RKO (cell line): ENCODE measurements around the gene FOXK2.
"Not testable (repeated sequence)": the region's sequence is repeated elsewhere in the genome, so short reads cannot be mapped to it uniquely, and the experiment has no call there.

Experiments
- DNase-seq: peaks from one replicate; pipeline ENCODE4 v3.0.0-alpha.2; 2016; ENCODE audit warnings: low spot score

FOXK2 gene

GRCh38 chr17:82531431-82531881 is 11.9 kb downstream of the FOXK2 start:
- peak; percentile 82 for DNase-seq

DNA sequence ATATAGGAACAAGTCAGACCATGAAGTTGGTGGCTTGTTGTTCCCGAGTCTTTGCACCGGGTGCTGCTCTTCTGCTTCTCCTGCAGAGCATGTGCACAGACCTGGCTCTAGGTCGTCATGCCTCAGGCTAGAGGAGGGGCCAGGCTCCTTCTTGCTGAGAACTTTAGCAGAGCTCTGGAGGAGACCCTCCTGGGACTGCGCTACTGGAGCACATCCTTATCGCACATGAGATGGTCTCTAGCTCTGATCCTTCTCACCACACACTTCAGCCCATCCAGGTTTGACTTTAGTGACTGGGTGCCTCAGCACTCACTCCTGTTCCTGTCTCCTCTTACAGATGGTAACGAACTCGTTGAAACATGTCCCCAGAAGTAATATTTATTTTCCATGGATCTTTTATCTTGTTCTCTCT is 14.9 kb downstream of the FOXK2 start:
- DNase-seq: no peak

GRCh38 chr17:82536512-82537201 is 17.1 kb downstream of the FOXK2 start:
- no peak for DNase-seq

GRCh38 chr17:82537228-82537627 is 17.7 kb downstream of the FOXK2 start:
- not testable (repeated sequence) for DNase-seq

- not testable (repeated sequence) for DNase-seq
Observed at GRCh38 chr17:82539076-82539475, 19.5 kb downstream of the FOXK2 start.

DNA sequence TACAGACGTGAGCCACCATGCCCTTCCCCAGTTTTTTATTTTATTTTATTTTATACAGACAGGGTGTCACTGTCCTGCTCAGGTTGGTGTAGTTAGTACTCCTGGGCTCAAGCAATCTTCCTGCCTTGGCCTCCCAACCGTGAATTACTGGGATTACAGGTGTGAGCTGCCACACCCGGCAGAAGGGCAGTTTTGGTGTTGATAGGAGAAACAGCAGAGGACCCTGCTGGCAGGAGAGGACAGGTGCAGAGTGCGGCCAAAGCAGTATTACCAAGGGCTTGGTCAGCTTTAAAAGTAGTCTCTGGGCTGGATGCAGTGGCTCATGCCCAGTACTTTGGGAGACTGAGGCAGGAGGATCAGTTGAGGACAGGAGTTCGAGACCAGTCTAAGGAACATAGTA is 22.9 kb downstream of the FOXK2 start:
- no peak for DNase-seq

DNA sequence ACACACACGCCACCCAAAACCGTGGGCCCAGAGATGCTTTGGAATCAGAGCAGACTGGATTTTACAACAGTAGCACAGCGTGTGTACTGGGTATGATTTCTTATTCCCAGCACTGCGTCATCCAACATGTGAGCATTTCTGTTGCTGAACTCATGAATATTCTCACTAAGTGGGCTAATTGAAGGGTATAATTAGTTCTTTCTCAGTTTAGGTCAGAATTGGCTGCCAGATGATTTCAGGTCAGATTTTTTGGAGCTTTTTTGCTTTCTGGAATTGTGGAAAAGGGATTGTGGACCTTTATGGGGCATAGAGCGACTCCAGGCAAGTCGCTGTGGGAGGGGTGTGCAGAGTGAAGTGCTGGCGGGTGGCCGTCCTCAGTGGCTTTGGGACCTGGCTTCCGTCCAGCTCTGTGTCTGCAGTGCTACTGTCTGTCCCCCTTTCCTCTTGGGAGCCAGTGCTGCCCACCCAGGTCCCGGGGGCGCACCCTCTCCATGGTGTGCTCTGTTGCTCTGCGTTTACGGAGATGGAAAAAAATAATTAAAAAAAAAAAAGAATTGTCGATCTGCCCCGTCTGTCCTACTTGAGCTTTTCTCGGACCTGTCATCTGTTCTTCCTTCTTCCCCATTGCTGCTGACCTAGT is 25.0 kb downstream of the FOXK2 start:
- no peak for DNase-seq

DNA sequence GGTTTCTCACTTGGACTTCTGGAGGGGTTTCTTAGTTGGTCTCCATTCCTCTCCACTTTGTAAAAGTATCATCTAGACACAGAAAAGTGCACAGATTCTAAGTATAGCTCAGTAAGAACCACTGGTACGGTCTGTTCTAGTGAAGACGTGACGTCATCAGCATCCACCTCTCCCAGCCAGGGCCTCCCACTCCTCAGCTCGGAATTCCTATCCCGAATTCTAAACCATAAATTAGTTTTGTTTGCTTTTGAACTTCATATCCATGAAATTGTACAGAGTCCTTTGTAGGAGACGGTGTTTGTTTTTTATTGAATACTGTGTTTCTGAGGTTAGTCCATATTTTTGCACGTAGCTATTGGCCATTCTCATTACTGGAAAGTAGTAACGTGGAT is 25.5 kb downstream of the FOXK2 start:
- no peak for DNase-seq

GRCh38 chr17:82547981-82548380 is 28.4 kb downstream of the FOXK2 start:
- DNase-seq: no peak

GRCh38 chr17:82548681-82549303 is 29.3 kb downstream of the FOXK2 start:
- no peak for DNase-seq

GRCh38 chr17:82551779-82552457 is 32.4 kb downstream of the FOXK2 start:
- DNase-seq: peak; percentile 64

- no peak for DNase-seq
Observed at GRCh38 chr17:82552580-82552979, 33.0 kb downstream of the FOXK2 start.

GRCh38 chr17:82553210-82553930 is 33.8 kb downstream of the FOXK2 start:
- DNase-seq: no peak

DNA sequence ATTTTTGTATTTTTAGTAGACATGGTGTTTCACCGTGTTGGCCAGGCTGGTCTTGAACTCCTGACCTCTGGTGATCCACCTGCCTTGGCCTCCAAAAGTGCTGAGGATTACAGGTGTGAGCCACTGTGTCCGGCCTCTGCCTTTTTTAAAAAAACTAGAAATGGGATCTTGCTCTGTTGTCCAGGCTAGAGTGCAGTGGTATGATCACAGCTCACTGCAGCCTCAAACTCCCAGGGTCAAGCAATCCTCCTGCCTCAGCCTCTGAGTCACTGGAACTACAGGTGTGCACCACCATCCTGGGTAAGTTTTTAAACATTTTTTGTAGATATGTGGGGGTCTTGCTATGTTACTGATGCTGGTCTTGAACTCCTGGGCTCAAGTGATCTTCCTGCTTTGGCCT is 38.0 kb downstream of the FOXK2 start:
- not testable (repeated sequence) for DNase-seq

DNA sequence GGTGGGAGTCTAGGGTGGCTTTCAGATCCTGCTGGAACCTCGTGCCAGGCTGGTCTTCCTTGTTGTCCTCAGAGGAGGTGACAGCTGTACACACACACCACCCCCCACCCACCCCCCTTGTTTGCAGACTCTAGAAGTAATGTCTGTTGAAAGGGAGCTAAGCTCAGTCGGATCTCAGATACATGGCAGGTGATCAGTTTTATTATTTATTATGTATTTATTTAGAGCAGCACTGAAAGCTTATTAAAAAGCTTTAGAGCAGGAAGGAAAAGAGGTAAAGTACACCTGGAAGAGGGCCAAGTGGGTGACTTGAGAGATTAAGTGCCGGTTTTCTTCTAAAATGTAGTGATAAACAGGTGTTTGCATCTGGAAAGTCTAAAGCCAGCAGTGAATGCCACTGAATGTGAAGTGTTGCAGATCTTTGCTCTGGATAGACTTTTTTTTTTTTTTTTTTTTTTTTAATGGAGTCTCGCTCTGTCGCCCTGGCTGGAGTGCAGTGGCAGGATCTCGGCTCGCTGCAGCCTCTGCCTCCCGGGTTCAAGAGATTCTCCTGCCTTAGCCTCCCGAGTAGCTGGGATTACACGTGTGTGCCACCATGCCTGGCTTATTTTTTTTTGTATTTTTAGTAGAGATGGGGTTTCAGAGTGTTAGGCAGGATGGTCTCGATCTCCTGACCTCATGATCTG is 40.2 kb downstream of the FOXK2 start:
- no peak for DNase-seq

DNA sequence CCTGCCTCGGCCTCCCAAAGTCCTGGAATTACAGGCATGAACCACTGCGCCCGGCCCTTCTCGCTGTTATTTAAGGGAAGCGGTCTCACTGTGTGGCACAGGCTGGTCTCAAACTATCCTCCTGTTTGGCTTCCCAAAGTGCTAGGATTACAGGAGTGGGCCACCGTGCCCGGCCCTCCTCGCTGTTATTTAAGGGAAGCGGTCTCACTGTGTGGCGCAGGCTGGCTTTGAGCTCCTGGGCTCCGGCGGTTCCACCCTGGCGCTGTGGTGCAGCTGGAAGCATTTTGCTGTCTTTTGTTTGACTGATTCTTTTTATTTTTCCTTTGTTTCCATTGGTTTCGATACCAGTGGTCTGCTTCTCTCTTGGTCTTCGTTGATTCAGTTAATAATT is 40.7 kb downstream of the FOXK2 start:
- no peak for DNase-seq

GRCh38 chr17:82560802-82561428 is 41.4 kb downstream of the FOXK2 start:
- no peak for DNase-seq

- DNase-seq: no peak
Observed at GRCh38 chr17:82561429-82562035, 42.0 kb downstream of the FOXK2 start.

GRCh38 chr17:82562718-82563220 is 43.2 kb downstream of the FOXK2 start:
- DNase-seq: not testable (repeated sequence)

DNA sequence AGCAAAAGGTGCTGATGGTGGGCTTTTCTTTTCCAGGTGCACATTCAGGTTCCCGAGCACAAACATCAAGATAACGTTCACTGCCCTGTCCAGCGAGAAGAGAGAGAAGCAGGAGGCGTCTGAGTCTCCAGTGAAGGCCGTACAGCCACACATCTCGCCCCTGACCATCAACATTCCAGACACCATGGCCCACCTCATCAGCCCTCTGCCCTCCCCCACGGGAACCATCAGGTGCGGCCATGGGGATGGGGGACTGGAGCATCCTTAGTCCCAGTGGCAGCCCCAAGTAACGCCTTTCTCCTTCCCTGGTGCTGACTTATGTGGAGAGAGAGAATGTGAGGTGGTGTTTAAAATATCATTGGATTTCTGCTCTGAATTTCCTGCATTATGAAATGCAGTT is 43.8 kb downstream of the FOXK2 start:
- no peak for DNase-seq
